Fibroblast of skin of right quadriceps (primary cell): Measurements from ENCODE around the gene GNG5.
A peak's percentile ranks its signal among the peaks of the same experiment; 100 is the strongest.
"Not testable (repeated sequence)": the region's sequence is repeated elsewhere in the genome, so short reads cannot be mapped to it uniquely, and the experiment has no call there.

Experiments used
- DNase-seq: peaks from one replicate; pipeline ENCODE4 v3.0.0-alpha.2; 2013

The GNG5 gene

GRCh38 chr1:84481317-84481716 is 25.1 kb downstream of the GNG5 start:
- no peak for DNase-seq

- no peak for DNase-seq
Measured at GRCh38 chr1:84480650-84481049, 25.7 kb downstream of the GNG5 start.

GRCh38 chr1:84479998-84480397 is 26.4 kb downstream of the GNG5 start:
- no peak for DNase-seq

- DNase-seq = peak; percentile 88
Measured at GRCh38 chr1:84478876-84479868, 27.2 kb downstream of the GNG5 start, which contains the start of gene RPF1. TSS of gene RPF1 (plus strand) at chr1:84479266. CDS start at chr1:84479282, 16 bp downstream.

GRCh38 chr1:84476225-84476624 is 30.2 kb downstream of the GNG5 start:
- no peak for DNase-seq

- DNase-seq = no peak
Measured at GRCh38 chr1:84467298-84467697, 39.1 kb downstream of the GNG5 start.

DNA sequence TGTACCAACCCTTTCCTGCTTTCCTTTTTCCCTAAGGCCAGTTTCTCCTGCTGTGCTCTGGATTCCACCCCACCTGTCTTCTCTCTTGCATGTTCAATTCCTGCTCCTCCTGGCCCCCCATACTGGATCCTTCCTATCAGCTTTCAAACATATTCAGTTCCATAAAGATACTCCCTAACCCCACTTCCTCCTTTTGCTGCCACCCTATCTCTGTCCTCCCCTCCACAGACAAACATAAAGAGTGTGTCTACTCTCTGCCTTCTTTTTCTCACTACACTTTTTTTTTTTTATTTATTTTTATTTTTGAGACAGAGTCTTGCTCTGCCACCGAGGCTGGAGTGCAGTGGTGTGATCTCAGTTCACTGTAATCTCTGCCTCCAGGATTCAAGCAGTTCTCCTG is 44.3 kb downstream of the GNG5 start:
- no peak for DNase-seq

DNA sequence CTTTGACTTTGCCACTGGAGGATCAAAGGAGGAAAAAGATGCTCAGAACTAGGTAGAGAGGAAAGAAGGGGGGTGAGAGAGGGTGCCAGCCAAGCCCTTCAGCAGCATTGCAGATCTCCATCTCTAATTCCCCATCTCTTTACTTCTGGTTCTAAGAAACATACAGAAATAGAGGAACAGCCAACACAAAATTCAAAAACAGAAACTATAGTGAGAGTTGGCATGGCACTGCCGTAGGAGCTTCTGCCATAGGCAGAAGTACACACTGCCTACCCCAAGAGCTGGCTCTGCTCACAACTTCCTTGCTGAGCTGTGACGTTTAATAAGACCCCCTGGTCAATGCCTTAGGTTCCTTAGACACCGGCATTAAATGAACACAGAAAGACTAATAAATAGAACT is 53.9 kb downstream of the GNG5 start:
- no peak for DNase-seq

DNA sequence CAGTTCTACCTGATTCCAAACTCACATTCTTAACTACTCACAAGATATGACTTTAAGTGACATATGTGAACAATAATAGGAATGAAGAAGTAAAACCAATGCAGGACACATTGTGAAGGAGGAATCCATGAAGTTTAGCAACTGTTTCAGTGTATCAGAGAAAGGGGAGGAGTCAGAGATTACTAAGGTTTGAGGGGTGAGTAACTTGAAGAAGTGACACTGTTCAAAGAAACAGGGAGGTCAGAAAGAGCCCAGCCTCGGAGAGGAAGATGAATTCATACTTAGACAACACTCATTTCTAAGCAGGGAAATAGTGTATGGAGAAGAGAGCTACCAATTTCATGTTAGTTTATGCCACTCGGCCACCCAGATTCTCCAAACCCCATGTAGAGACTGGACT is 55.5 kb downstream of the GNG5 start:
- DNase-seq = no peak

- DNase-seq = not testable (repeated sequence)
Measured at GRCh38 chr1:84448704-84449103, 57.7 kb downstream of the GNG5 start.
